CD4-positive, alpha-beta T cell treated with Interleukin-1 beta for 1 hour (primary cell): ENCODE measurements around the gene SMARCD3.

ENCODE experiments used
- DNase-seq, 2 donors: peaks; one replicate each; pipeline ENCODE4 v3.0.0-alpha.2; 2020 to 2022

The SMARCD3 gene

DNA sequence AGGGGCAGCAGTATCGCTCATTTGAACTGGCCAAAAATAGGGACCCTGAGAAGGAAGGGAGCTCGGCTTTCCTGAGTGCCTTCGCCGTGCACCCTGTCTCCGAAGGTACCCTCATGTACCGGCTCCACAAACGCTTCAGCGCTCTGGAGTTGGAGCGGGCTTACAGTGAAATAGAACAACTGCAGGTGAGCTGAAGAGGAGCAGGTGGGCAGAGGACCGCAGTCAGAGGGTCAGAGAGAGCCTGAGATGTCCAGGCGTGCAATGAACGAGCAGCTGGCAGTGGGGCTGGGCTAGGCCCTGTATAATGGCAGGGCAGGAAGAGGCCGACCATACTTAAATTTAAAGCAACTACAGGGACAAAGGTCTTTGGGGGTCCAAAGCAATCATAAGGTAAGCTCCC is 12.1 kb downstream of the SMARCD3 start:
- no peak for DNase-seq

DNA sequence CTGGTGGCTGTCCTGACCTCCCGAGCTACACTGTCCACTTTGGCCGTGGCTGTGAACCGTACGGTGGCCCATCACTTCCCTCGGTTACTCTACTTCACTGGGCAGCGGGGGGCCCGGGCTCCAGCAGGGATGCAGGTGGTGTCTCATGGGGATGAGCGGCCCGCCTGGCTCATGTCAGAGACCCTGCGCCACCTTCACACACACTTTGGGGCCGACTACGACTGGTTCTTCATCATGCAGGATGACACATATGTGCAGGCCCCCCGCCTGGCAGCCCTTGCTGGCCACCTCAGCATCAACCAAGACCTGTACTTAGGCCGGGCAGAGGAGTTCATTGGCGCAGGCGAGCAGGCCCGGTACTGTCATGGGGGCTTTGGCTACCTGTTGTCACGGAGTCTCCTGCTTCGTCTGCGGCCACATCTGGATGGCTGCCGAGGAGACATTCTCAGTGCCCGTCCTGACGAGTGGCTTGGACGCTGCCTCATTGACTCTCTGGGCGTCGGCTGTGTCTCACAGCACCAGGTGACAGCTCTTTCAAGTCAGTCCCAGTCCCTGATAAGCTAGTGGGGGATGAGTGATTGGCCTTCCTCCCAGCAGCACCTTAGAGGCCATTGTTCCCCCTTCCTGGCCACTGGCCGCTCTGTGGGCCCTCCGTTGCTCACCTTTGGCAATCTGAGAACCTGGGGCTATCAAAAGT is 13.3 kb downstream of the SMARCD3 start:
- DNase-seq, result no peak

DNA sequence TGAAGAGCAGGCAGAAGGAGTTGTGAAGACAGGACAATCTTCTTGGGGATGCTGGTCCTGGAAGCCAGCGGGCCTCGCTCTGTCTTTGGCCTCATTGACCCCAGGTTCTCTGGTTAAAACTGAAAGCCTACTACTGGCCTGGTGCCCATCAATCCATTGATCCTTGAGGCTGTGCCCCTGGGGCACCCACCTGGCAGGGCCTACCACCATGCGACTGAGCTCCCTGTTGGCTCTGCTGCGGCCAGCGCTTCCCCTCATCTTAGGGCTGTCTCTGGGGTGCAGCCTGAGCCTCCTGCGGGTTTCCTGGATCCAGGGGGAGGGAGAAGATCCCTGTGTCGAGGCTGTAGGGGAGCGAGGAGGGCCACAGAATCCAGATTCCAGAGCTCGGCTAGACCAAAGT is 14.7 kb downstream of the SMARCD3 start:
- no peak for DNase-seq

DNA sequence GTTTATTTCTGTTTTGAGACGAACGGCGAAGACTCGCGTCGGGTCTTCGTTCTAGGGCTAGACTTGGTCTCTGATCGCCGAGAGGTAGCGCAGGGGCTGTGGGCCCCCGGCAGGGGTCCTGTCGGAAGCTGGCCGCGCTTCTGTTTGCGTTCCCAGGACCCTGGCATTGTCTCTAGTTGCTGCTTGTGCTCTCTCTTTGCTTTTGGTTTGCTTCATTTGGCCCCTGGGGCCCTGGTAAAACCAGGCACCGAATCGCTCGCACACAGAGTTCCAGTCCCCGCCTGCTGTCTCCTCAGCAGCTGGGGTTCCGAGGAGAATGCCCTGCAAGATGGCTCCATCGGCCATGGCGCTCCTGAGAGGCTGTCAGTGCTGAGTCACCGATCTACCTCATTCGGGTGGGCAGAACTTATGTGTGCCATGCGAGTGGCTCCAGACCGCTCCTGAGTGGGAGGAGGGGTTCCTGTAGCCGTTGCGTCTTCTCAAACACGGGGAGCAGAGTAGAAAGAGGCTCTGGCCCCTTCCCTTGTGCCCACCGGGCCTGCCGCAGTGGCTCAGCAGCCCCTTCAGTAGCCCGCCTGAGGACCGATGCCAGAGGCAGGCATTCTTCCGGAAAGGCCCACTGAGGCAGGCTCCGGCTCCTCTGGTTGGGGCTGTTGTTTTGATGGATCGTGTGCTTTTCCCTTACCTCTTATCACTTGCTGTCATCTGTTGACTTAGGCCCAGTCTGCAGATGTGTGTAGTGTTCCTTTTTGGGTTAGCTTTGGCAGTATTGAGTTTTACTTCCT is 15.4 kb downstream of the SMARCD3 start:
- DNase-seq, result peak; percentile 66

DNA sequence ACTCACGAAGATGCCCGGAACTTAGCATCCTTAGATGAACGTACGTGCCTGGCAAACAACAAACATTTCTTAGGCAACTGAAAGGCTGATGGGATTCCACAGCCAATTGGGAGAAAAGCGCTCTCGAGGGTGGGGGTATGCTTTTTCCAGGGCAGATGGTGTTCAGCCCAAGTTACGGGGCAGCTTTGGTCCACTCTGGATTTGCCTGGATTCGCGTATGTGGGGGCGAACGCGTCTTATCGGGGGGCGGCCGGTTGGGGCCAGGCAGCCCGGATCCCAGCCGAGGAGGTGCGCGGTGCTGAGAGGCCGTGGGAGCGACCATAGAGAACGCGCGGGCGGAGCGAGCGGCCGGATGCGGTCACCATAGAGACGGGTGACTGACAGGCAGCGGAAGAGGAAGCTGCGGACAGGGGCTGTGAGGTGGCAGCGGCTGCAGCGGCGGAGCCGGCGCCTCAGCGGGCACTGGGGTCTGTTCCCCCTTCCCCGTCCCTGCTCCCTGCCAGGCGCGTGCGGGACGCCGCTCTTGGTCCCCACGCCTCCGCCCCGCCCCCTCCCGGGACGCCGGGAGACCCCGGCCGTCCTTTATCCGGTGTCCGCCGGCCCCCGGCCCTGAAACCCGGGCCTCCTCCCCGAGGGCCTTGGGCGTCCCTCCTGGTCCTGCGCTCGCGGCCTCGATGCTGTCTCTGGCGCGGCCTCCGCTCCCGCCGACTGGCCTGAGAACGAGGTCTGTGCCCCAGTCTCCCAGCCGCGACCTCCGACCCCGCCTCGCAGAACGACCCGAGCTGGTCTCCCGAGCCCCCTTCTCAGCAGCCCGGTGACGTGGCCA is 16.2 kb downstream of the SMARCD3 start, which contains the start of gene CHPF2:
TSS of gene CHPF2 (plus strand) at position 393 of the 826 bp plus-strand sequence. CDS start 1,529 bp downstream, outside the sequence.
- peak; percentile 88 to 89 for DNase-seq

DNA sequence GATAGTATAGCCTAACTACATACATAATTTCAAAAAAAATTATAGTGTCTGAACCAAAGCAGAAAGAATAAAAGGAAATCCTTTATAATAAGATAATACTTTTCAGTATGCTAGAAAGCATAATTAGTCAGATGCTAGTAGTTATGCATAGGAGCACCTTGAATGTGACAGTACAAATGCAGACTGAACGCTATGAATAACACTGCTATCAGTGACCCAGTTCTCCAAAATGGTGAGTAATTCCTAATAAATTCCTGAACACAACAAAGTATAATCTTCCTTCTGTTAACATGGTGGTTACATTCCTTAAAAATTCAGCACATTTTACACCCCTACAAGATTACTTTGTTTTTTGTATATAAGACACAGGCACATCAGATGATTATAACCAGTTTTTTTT is 17.4 kb downstream of the SMARCD3 start:
- no peak for DNase-seq

DNA sequence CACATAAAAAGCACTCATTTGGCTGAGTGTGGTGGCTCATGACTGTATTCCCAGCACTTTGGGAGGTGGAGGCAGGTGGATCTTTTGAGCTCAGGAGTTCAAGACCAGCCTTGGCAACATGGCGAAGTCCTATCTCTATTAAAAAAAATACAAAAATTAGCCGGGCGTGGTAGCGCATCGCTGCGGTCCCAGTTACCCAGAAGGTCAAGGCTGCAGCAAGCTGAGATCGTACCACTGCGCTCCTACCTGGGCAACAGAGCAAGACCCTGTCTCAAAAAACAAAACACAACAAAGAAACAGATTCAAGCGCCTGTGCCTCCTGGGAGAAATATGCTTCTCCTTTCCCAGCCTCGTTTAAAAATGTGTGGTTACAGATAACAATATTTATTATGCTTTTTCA is 19.2 kb downstream of the SMARCD3 start:
- no peak for DNase-seq

DNA sequence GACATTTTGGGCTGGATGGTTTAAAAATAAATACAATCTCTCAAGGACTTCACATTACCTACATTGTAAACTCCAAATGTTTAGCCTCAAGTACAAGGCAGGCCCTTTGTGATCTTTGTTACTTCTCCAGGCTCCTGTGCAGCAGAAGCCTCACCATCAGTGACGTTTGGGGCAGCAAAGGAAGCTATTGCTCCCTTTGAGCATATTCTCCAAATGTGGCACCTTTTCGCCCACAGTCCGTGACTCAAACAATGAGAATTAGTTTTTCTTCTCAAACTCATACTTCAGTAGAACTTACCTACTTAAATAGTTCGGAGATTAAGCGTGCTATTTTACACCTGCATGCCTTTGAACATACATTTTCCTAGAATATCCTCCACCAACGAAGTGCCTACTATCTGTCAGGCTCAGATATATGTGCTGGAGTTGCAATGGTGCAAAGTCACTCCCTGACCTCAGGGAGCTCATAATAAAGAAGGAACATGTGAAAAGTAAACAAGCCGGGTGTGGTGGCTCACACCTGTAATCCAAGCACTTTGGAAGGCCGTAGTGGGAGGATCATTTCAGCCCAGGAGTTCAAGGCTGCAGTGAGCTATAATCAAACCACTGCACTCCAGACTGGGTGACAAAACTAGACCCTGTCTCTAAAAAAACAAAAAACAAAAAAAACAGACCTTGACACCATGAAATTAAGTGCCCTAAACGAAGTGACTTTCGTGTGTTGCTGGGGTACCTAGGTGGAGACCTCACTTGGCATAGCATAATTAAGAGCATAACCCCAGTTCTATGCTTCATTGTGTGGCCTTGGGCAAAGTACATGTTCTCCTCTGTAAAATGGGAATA is 20.2 kb downstream of the SMARCD3 start:
- DNase-seq, result no peak

DNA sequence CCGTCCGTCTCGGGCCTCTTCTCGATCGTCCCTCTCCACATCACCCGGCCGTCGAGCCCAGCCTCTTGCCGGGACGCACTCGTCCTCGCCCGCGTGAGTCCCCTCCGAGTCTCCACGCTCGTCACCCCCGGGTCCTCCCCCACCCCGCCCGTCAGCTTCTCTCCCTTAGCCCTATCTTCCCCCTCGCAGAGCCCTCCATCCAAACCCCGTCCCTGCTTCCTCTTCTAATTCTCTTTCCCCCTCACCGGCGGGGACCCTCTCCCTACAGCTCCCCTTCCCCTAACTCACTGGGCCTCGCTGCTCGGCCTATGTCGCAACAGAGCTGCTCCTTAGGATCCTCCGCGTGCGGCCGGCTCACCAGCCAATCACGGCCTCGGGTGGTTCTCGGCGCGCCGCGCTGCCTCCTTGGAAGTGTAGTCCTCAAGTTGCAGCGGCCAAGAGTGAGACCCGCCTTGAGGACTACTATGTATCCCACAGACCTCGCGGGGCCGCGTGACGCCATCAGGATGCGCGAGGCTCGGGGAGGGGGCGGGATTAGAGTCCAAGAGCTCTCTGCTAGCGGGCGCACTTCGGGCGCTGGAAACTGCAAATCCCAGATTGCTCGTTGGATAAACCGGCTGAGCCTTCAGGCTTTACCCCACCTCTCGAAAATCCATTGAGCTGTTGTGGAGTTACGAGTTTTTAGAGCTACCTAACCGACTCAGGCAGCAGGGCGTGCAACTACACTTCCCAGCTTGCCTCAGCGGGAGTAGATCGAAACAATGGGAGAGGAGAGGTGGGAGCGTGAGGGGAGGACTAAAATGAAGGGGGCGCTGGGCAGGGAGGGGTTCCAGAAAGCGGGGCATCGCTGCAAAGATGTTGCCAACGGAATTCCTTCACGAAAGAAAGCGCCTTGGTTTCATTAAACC is 21.4 kb downstream of the SMARCD3 start, which contains the start of gene ABCF2:
TSS of gene ABCF2 (minus strand) at position 331 of the 908 bp plus-strand sequence. CDS start 747 bp downstream, outside the sequence.
- DNase-seq, result peak; percentile 95 to 97

DNA sequence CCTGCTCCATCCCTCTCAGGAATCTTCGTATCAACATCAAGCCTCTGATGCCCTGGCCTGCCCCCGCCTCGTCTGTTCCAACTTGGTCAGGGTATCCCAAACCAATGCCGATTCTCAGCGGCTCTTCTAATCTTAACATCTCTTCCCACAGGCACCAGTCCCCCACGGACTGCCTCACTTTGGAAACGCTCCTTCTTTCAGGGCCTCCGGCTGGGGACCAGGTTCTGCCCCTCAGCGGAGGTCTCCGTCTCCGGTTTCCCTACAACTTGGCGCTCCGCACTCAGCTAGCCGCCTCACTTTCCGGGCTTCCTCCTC is 22.0 kb downstream of the SMARCD3 start:
- no peak for DNase-seq

DNA sequence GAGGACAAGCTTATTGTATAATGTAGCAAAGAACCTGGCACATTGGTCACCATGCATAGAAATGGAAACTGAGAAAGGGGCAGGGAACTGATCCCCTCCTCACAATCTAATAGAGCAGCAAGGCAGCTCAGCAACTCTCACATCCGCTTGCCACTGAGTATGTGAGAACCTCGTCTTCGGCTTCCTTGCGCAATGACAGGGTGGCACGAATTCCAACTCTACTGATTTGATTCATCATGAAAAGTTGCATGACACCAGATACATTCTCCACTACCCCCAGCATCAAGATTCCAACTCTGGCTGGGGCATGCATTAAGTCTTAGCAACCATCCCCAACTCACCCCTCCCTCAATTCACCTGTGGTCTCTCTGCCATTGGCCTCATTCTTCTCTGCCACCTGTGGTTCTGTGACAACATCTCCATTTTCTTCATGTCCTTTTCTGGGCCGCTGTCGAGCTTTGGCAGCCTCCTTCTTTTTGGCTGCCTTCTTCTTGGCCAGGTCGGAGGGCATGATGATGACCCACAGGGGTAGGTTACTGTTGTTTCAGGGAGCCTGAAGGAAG is 22.5 kb downstream of the SMARCD3 start:
- no peak for DNase-seq

DNA sequence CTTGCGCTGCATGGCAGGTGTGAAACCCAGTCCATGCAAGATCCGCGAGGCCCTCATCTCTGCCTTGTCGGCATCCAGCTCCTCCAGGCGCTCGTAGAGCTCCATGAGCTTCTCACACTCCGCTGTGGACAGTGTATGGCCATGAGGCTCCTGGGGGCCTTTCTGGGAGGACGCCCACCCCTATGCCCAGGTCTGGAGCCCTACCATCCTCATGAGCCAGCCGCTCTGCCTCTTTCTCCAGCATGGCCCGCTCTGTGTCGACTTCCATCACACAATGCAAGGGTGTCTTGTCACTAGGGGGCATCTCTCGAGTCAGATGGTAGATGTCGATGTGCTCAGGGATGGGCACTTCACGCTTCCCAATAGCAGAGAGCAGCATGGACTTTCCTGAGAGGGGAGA is 24.8 kb downstream of the SMARCD3 start:
- no peak for DNase-seq

DNA sequence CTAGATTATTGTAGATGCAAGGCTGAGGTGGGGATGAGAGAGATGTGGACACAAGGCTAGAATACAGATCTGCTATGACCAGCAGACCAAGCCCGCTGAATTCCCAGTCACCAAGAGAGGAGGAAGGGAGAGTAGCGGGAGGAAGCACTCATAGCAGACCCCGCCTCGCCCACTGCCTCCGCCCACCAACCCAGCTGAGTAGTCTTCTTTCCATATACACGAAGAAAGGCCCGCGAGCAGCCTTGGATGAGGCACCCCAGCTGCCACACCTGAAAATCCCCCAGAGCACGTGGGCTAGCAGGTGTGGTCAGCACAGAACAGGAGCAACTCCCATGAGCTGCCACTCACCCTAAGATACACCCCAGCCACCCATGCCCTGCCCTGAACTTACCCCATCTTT is 30.3 kb downstream of the SMARCD3 start:
- DNase-seq, result no peak

DNA sequence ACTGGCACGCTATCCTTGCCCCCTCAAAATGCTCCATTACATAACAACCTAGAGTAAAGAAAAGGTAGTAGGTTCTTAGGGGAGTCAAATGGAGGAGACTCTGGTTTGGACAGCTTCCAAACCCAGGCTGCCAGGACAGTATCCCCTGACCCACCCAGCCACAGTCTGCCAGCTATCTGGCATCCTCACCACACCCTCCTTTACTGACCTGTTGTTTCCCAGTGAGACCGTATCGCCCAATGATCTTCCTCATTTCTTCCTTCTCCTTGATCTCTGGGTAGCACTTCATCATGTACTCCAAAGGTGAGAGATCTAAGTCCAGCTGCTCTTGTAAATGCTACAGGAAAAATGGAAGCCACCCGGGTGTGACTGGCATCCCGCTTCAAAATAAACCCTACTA is 33.1 kb downstream of the SMARCD3 start:
- DNase-seq, result no peak

DNA sequence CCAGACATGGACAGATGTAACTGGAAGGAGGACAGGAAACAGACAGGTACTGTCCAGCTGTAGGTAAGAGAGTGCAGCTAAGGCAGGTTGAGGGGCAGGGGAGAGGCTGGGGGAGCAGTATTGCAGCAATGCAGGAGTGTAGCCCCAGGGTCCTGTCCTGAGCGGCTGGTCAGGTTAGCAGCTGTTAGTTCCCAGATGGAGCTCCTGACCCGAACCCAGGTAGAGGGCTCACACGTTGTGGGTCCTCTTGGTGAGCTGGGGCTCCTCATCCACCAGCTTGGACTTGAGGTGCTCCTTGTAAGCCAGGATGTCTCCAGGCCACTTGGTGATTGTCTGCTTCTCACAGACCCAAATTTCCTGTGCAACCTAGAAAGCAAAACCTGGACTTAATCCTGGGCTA is 34.7 kb downstream of the SMARCD3 start:
- DNase-seq, result no peak

DNA sequence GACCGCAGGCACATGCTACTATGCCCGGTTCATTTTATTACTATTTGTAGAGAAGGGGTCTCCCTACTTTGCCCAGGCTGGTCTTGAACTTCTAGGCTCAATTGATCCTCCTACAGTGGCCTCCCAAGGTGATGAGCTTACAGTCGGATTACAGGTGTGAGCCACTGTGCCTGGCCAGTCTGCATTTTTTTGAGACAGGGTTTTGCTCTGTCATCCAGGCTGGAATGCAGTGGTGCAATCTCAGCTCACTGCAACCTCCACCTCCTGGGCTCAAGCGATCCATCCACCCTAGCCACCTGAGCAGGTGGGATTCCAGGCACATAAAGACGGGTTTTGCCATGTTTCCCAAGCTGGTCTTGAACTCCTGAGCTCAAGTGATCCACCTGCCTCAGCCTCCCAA is 35.9 kb downstream of the SMARCD3 start:
- DNase-seq, result no peak

DNA sequence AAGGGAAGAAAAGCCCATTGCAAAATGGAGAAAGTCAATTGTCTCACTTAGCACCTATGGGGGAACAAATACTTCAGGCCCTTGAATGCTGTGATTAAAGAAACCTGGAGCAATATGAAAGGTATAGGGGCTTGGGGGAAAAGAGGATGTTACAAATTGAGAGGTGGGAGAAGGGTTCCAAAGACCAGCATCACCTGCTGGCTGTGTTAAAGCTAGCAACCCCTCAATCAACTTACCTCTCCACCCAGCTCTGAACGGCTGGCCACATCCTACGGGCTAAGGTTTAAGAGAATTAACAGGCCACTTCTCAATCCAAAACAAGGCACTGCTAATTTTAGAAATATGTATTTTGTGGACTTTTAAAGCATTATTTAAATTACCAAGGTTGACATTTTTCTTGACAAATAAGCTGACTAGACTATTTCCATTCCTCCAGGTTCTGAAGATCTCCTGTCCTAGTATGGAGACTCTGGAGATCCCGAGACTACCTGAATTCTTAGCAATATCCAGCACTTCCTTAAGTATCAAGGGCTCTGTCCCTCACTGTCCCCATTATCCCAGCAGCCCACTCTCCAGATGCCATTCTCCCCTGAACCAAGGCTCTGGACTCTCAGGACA is 37.2 kb downstream of the SMARCD3 start:
- no peak for DNase-seq

DNA sequence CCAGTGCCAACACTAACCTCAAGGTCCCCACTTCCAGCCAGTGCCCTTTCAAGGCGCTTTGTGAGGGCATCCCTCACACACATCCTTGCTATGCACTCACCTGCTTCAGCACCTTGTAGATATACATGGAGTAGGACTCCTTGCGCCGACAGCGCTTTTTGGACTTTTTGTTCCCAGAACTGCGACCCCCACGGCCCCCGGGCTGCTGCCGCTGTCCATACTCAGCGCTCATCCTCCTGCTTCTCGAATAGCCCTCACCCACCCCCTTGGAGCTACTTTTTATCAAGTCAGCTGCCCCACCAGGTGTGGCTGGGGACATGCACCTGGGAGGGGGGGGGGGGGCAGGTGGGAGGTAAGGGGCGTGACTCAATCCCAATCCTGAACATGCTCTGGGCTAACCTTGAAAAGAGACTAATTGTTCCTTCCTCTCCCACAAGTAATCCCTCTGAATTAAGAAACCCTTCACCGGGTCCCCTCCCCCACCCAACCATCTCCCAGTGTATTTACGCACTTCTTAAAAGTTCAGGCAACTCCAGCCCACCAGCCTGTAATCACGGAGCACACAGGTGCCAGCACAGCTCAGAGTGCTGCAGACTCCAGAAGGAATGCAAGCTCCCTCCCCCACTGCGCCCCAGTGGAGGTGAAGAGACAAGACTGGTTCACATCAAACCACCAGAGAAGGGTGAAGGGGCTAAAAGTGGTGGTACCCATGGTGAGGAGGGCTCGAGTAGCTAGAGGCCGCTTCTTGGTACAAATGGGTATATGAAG is 38.2 kb downstream of the SMARCD3 start, which contains the start of gene H2BK1:
TSS of gene H2BK1 (minus strand) at position 402 of the 768 bp plus-strand sequence. CDS start at position 232, 170 bp downstream.
- no peak for DNase-seq

DNA sequence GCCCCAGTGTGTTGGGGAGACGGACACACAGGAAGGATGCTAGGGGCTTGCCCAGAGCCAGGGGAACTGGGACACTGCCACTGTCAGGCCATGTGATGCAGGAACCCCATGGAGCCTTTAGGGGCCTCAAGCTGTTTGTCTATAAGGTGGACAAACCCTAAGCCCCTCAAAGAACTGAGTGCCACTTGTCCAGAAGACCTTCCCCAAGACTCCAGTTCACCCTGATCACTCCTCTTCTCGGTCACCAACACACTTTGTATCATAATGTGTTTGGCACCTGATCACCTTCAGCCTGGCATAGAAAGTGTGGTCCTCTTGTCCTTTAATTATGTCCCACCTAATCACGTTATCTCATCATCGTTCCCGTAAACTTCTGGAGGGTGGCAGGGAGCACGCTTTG is 38.9 kb downstream of the SMARCD3 start:
- DNase-seq, result no peak
